GM21360 (cell line): ENCODE measurements around the gene TENT4B.

Source experiments
- ATAC-seq: cut with Tn5 transposase; IDR thresholded peaks from one replicate; pipeline ENCODE4 v1.9.1; 2021; ENCODE audit warnings: mild to moderate bottlenecking, moderate library complexity; ENCODE audit not compliant: unreplicated experiment

The TENT4B gene

DNA sequence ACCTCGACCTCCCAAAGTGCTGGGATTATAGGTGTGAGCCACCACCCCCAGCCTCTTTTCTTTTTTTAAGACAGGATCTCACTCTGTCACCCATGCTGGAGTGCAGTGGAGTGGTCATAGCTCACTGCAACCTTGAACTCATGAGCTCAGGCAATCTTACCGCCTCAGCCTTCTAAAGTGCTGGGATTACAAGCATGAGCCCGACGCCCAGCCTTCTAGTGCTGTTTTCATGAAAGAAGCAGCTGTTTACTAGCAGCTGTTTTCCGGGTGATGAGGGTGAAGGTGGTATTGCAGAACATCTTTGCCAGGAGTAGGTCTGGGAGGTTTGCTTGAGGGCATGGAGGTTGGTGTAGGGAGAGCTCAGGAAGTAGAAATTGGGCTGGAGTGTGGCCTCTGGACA, 115.2 kb downstream of the TENT4B start:
- ATAC-seq: no peak

DNA sequence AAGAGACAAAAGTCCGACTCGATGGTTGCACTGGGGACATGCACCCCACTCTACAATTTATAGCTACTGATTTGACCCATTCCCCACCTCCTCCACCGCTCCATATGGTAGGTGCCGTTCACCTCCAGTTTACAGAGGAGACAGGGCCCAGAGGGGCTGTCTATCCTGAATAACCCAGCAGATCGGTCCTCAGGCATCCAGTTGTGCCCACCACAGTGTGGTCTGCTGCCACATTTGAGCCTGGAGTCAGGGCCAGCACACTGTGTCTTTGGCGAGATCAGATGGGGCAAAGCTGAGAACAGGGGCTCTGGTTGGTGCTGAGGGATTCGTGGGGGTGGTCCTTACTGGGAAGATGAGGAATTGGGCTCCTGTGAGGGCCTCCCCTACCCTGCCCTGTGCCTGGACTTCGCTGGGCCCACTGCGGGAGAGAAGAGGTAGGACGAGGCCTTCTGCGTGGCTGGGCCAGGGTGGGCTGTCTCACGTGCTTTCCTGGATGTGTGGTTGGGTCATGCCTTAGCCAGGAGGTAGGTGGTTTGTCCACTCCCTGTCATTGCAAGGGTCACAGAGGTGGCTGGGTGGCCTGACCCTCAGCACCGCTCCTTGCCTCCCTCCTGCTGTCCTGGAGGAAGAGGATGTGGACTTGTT, 116.1 kb downstream of the TENT4B start:
- ATAC-seq: no peak

DNA sequence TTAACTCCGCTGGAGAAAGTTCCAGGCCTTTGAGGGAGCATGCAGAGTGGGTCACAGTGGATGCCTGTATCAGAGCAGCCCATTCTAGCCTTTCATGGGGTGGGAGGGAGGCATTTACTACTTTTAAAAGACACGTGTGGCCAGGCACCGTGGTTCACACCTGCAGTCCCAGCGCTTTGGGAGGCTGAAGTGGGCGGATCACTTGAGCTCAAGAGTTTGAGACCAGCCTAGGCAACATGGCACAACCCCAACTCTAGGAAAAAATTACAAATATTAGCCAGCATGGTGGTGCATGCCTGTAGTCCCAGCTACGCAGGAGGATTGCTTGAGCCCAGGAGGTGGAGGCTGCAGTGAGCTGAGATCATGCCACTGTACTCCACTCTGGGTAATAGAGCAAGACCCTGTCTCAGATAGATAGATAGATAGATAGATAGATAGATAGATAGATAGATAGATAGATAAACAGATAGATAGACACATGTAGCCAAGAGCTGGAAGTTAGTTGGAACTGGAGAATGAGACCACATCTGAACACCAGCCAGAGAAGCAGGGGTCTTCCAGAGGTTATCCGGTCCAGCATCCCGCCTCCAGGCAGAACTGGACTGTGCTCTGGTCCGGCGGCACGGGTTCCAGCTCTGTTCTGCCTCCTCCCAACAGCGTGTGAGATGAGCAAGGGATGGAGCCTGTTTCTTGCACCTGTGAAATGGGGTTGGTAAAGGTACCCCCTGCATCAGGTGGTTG, 116.8 kb downstream of the TENT4B start:
- no peak for ATAC-seq

DNA sequence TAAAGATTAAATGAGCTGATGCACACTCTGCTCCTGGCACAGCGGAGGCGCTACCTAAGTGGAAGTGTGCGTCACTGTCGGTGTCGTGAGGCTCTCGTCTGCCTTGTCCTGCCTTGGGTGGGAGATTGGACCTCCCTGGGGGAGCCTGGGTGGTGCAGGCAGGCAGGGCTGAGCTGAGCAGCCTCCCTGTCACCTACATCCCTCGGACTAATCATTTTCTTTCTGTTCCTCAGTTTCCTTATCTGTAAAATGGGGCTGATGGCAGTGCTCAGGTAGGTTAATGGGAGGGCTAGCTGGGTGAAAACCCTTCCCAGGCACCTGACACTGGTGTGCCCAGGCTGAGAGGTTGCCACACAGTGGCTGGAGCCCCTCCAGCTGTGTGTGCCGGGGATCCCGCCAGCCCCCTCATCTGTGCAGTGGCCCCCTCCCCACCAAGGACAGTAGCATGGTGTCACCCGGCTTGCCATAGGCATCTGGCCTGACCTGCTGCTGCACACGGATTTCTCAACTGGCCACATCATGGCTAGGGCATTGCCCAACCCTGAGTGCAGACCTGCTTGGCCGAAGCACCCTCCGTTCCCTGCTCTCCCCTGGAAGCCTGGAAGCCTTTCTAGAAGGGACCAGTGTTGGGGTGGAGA, 117.5 kb downstream of the TENT4B start:
- no peak for ATAC-seq

DNA sequence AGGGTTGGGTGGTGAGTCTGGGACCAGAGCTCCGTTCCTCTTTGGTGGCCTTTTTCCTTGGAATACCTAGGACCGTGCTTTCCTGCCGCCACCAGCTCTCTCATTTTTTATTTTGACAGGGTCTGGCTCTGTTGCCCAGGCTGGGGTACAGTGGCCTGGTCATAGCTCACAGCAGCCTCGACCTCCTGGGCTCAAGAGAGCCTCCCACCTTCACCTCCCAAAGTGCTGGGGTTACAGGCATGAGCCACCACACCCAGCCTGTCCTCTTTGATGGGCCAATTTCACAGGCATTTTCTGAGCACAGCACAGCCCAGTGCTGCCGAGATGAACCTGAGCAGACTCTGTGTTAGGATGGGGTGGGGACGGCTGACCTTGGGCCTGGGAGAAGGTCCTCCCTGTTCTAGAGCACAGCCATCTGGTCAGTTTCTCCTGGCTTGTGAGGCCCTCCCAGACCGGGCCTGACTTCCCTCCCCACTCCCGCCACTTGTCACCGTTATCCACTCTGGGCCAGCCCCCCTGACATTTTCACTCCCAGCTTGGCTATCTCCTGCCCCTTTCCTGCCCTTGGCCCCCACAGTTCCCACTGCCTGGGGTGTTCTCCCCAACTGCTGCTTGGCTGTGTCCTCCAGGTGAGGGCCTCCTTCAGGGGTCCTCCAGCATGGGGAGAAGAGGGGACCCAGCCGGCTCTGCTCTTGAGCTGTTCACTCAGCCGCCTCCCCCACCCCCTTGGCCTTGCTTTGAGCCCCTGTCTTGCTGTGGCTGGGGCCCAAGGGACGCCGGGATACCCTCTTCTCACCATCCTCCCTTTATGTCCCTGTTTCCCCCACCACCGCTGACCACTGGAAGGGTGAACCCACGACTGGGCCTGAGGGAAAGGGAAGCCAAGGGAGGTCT, 118.3 kb downstream of the TENT4B start:
- ATAC-seq: no peak

DNA sequence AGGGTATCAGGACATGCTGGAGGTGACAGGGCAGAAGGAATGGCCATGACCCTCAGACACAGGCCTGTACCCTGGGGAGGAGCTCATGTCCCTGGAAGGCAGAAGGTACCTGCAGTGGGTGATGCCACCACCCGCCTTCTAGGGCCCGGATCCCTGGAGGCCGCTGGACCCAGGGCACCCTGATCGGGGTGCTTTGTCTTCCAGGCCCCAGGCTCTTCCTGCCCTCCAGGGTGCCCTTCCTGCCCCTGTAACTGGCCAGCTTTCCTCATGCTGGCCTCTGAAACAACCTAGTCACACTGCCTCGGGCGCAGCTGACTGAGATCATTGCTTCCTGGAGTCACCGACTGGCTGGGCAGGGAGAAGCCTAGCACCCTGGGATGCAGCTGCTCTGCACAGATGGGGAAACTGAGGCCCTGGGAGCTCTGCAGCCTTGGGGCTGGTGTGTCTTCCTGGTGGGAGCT, 119.0 kb downstream of the TENT4B start:
- ATAC-seq: no peak

DNA sequence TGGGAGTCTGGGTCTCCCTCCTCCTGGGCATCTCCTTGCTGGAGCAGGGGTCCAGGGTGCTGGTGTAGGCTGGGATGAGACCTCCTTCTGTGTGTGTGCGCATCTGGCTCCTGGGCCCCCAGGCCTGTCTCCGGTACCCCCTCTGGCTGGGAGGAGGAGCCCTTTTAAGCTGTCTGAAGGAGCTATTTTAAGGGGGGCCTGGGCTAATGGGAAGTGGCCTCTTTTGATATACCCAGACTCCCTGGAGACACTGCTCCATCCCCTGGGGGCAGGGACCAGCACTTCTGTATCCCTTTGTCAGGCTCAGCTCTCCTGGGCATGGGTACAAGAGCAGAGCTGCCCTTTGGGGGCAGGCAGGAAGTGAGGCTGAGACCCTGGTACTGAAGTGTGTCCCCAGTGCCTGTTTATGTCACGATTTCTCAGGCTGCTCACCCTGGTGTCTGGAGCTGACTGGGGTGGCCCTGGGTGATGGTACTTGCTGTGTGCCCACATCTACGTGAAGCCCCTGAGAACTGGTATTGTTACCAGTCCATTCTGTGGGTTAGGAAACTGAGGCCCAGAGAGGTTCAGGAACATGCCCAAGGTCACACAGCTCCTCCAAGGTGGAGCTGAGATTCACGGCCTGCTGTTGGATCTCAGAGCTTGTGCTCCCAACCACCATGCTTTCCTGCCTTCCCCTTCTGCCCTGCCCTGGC, 119.7 kb downstream of the TENT4B start:
- ATAC-seq: no peak

DNA sequence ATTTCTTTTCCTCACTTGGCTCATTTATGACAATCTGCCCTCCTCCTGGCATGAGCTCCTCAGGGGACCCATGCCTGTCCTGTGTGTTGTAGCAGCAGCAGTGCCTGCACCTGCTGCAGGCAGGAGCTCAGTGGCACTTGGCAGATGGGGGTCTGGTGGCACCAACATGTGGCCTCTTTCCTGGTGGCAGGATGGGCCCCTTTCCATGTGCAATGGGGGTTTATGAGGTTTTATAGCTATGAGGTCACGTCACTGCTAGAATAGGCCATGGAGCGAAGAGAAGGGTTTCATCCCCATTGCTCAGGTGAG, 120.2 kb downstream of the TENT4B start:
- no peak for ATAC-seq

DNA sequence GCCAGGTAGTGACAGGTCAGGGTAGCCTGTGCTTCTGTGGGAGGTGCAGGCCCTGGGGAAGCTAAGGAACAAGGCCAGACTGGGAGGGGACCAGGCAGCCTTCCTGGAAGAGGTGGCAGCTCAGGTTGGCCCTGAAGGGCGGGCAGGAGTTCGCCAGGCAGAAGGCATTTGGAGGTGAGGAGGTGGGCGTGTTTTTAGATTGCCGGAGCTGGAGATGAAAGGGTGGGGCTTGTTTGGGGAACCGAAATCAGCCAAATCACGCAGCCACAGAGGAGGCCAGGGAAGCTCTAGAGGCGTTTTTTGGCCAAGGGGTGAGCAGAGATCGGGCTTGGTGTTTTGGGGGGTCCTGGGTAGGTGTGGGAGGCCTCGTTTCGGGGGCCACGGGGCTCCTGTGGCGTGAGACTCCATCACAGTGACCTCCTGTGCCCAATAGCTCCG, 120.8 kb downstream of the TENT4B start:
- ATAC-seq: peak; percentile 64

DNA sequence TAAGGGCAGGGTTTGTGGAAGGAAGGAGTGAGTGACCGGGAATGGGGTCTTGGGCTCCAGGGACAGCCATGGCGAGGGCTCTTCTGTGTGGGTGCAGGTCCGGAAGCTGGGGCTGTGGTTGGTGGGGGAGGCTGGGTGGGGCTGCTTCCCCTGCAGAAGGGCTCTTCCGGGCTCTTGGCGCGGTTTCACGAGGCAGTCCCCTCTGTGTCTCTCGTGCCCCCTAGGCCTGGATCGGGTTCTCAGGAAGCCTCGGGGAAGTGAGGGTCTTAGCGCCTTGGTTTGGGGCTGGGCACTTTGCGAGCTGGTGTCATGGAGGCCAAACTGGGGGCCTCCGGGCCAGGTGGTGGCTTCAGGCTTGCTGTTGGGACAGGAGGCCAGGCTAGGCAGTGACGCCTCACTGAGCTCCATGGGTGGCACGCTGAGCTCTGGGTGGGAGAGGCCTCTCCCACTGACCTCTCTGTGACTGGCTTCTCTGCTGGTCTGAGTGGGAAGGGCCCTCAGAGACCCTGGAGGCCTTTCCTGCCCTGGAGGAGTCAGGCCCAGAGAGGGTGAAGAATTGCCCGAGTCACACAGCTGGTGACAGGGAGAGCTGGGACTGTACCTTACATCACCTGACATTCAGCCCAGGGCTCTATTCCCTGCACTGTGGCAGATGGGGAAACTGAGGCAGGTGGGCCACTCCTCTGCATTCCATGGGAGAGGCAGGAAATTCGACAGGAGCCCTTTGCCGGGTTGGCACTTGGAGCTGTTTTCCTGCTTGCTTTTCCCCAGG, 121.4 kb downstream of the TENT4B start:
- peak; percentile 25 for ATAC-seq

DNA sequence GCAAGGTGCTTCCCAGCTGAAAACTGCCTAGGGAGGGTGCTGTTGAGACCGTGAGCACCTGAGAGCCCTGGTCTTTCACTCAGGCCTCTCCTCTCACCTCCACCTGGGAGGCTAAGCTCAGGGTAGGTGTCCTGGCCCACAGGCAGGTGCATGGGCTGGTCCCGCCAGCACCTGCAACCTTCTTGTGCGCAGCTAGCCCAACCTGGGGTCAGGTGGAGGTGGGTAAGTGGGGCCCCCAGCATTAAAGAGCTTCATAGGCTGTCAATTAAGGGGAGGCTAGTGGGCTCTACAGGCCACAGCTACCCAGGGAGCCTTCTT, 122.0 kb downstream of the TENT4B start:
- ATAC-seq: no peak

DNA sequence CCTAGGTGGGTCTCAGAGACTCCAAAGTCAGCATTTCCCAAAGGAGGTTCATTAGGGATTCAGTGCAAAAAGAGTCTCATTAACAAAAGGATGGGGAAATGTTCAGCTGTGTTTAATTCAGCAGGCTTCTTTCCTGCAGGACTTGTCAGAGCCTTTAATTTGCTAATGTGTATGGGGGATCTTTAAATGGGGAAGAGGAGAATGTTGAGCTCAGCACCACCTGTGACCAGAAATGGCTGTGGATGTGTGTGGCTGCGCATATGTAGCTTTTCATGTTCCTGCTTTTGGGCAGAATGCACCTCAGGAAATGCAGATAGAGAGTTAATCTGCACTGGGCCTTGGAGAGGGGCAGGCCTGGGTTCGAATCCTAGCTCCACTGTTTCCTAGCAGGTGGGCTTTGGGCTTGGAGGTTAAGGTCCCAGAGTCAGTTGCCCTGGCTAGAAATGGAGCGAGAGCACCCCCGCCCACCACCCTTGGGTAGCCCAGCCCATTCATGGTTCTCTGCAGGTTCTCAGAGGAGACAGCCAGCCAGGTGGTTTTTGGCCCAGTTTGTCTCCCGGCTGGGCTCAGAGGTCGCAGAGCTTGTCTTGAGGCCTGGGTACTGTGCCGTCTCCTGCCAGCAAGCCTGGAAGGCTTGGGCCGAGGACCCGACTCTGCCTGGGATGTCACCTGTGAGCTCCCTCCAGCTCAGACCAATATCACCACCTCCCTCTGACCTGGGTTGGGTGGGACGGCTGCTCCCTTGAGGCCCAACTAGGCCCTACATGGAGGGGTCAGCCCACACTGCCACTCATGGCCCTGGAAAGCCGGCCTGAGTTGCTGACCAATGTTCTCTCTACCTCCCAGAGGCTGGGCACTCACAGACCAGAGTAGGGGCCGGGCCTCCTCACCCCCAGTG, 122.6 kb downstream of the TENT4B start:
- ATAC-seq: no peak

DNA sequence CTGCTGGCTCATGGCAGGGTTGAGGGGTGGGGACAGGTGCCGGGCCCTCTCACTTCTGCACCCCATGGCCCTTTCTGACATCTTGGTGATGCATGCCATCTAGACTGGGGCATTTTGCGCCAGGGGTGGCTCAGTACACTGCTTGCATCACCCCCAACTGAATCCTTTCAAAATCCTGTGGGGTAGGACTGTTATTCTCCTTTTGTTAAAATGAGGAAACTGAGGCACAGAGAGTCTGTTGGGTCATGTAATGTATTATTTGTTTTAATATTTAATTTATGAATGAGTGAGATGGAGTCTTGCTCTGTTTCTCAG, 123.2 kb downstream of the TENT4B start:
- no peak for ATAC-seq

DNA sequence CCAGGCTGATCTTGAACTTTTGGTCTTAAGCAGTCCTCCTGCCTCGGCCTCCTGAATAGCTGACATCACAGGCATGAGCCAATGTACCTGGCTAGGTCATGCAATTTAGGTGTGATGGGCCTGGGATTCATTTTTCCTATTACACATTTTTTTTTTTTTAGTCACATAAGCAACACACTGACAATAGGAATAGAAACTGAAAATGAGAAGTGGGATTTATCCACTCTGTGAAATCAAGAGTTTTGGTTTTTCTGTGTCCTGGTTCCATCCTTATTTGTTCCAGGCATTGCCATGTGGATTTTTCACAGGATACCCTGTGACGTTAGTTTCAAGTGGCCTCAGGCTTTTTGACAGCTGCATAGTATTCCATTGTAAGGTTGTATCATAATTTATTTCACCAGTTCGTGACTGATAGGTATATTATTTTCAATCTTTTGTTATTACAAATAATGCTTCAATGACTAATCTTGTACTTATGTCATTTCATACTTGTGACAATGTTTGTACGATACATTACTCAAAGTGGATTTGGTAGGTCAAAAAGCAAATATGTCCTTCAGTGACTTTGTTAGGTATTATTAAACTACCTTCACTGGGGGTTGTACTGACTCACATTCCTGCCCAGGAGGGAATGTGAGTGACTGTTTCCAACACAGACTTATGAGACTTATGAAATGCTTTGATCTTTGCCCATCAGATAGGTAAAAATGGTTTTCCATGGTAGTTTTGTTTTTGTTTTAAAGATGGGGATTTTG, 123.9 kb downstream of the TENT4B start:
- no peak for ATAC-seq

DNA sequence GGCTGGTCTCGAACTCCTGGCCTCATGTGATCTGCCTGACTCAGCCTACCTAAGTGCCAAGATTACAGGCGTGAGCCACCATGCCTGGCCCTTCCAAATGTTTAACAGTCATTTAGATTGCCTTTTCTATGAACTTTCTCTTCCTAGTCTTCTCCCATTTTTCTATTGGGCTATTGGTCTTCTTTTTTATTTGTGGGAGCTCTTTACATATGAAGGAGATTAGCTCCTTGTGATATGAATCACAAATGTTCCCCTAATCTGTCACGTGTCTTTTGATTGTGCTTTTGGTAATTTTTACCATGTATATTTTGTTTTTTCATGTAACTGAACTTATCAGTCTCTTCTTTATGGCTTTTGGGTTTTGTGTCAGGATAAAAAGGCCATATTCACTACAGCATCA, 125.1 kb downstream of the TENT4B start:
- no peak for ATAC-seq

DNA sequence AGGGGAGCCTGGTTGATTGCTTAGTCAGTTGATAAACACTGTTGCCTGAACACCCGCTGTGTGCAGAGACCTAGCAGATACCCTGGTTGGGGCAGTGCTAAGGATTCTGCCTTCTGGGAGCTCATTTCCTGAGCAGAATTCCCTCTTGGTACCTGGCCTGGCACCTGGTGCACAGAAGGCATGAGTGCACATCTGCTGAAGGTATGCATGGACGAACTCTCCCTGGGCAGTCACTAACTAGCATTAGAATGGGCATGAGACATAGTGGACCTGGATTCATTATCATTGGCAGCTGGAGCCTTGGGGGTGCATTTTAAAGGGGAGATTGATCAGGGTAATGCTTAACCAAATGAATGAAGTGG, 126.4 kb downstream of the TENT4B start:
- ATAC-seq: no peak

DNA sequence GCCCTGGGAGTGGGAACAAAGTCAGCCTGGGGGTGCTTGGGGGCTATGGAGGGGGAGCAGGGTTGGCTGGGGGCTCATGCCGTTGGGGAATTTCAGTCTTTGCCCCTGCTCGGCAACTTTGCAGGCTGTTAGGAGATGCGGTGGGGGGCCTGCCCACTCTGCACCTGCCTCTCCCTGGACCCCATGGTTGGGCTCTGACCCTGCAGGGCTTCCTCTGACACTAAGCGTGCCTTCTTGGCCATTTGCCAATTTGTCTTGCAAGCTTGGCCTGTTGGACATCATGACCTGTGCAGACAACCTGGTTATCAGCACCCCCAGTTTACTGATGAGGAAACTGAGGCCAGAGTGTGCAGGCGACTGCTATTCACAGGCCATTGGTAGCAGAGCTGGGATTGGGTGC, 127.8 kb downstream of the TENT4B start:
- no peak for ATAC-seq
